GM21526 (cell line): ENCODE data around the gene GJC1.
"Not testable (repeated sequence)": the region's sequence is repeated elsewhere in the genome, so short reads cannot be mapped to it uniquely, and the experiment has no call there.

Source experiments
- ATAC-seq: cut with Tn5 transposase; IDR thresholded peaks from one replicate; pipeline ENCODE4 v1.9.1; 2021; ENCODE audit warnings: moderate library complexity; ENCODE audit not compliant: unreplicated experiment, low FRiP score

The GJC1 gene

GRCh38 chr17:44763170-44763569 is 66.9 kb downstream of the GJC1 start:
- ATAC-seq, result no peak

- no peak for ATAC-seq
These were observed 67.9 kb downstream of the GJC1 start for GRCh38 chr17:44761932-44762810.

- ATAC-seq, result no peak
These were observed 69.4 kb downstream of the GJC1 start for GRCh38 chr17:44760474-44761308.

GRCh38 chr17:44759916-44760243 is 70.2 kb downstream of the GJC1 start:
- no peak for ATAC-seq

- ATAC-seq, result no peak
These were observed 70.8 kb downstream of the GJC1 start for GRCh38 chr17:44759086-44759915.

- ATAC-seq, result no peak
These were observed 71.5 kb downstream of the GJC1 start, which contains the start of gene ADAM11 for GRCh38 chr17:44758414-44759085. Gene ADAM11, plus strand, starts transcription at chr17:44758988. Its CDS starts 212 bp downstream, at chr17:44759200.

- ATAC-seq, result no peak
These were observed 72.1 kb downstream of the GJC1 start for GRCh38 chr17:44757918-44758413.

GRCh38 chr17:44757045-44757917 is 72.8 kb downstream of the GJC1 start:
- no peak for ATAC-seq

- ATAC-seq, result not testable (repeated sequence)
These were observed 74.9 kb downstream of the GJC1 start for GRCh38 chr17:44755180-44755579.

- ATAC-seq, result no peak
These were observed 75.8 kb downstream of the GJC1 start for GRCh38 chr17:44754276-44754675.

- no peak for ATAC-seq
These were observed 76.9 kb downstream of the GJC1 start for GRCh38 chr17:44752953-44753861.

- no peak for ATAC-seq
These were observed 78.3 kb downstream of the GJC1 start for GRCh38 chr17:44751806-44752205.

- ATAC-seq, result no peak
These were observed 78.8 kb downstream of the GJC1 start for GRCh38 chr17:44751331-44751730.

GRCh38 chr17:44749980-44750318 is 80.1 kb downstream of the GJC1 start:
- no peak for ATAC-seq

GRCh38 chr17:44749076-44749979 is 80.8 kb downstream of the GJC1 start:
- ATAC-seq, result no peak
